ENCODE results near the gene APRT.

APRT gene

DNA sequence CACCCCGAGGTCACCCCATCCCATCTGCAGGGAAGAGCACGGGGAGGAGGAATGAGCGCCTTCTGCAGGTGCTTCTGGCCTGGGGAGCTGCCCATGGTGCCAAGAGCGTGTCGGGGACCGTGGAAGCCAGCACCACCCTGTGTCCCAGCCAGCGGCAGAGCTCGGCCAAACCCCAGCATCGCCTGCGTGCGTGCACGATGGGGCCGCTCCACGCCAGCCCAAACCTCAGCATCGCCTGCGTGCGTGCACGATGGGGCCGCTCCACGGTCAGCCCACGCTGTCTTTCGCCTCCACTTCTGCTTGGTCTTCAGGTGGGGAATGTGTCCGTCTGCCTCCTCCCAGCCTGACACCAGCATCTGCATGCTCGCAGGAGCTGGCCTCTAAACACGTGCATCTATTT is 31.1 kb upstream of the APRT start:
- H3K4me1 ChIP-seq (ENCODE audit: control insufficient read depth in 5 of 5, insufficient read depth in 5 of 5, low read length in 5 of 5) = no peaks in the 10 kb centered on the region
- H3K27ac ChIP-seq (ENCODE audit: low read depth, low read length) = no peak overlapping the region
- no peak overlapping the region for H3K9ac ChIP-seq (ENCODE audit: low read length in 5 of 5)
- H3K36me3 ChIP-seq (ENCODE audit: control insufficient read depth in 5 of 5, insufficient read depth in 5 of 5, low read length in 5 of 5) = peaks cover 0 to 59% (median 45%) of the 10 kb centered on the region in 5 donors
- H3K4me3 ChIP-seq (ENCODE audit: low read depth in 1 of 5, low read length in 5 of 5) = no peak overlapping the region
- H3K27me3 ChIP-seq (ENCODE audit: control insufficient read depth in 5 of 5, insufficient read depth in 4 of 5, low read length in 5 of 5) = no peaks in the 10 kb centered on the region
- no peaks in the 10 kb centered on the region for H3K9me3 ChIP-seq (ENCODE audit: control insufficient read depth in 5 of 5, low read length in 5 of 5)

DNA sequence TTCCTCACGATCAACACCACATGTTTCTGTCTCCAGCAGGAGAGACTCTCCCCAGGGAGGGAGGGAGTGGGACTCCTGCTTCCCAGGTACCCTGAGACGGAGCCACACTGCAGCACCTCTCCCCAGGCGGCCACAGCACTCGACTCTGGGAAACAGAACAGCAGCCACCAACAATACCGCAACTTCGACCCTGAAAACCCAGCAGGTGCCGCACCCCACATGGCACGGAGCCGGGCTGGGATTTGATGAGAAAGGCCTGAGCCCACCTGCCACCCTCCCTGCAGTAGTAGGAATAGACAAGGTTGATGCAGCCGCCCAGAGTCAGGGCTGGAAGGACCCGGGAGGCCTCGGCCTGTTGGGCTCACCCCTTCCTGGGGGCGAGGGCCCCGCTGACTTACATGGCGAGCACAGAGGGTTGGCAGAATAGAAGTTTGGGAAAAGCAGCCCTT is 30.6 kb upstream of the APRT start:
- Histone ChIP-seq H3K9ac (ENCODE audit: low read length in 5 of 5) (no peak overlapping the region), H3K4me3 (ENCODE audit: low read depth in 1 of 5, low read length in 5 of 5) (no peak overlapping the region), H3K4me1 (ENCODE audit: control insufficient read depth in 5 of 5, insufficient read depth in 5 of 5, low read length in 5 of 5) (no peaks in the 10 kb centered on the region), H3K27ac (ENCODE audit: low read depth, low read length) (no peak overlapping the region), H3K9me3 (ENCODE audit: control insufficient read depth in 5 of 5, low read length in 5 of 5) (no peaks in the 10 kb centered on the region), H3K27me3 (ENCODE audit: control insufficient read depth in 5 of 5, insufficient read depth in 4 of 5, low read length in 5 of 5) (no peaks in the 10 kb centered on the region), H3K36me3 (ENCODE audit: control insufficient read depth in 5 of 5, insufficient read depth in 5 of 5, low read length in 5 of 5) (peaks cover 0 to 56% (median 44%) of the 10 kb centered on the region in 5 donors)

DNA sequence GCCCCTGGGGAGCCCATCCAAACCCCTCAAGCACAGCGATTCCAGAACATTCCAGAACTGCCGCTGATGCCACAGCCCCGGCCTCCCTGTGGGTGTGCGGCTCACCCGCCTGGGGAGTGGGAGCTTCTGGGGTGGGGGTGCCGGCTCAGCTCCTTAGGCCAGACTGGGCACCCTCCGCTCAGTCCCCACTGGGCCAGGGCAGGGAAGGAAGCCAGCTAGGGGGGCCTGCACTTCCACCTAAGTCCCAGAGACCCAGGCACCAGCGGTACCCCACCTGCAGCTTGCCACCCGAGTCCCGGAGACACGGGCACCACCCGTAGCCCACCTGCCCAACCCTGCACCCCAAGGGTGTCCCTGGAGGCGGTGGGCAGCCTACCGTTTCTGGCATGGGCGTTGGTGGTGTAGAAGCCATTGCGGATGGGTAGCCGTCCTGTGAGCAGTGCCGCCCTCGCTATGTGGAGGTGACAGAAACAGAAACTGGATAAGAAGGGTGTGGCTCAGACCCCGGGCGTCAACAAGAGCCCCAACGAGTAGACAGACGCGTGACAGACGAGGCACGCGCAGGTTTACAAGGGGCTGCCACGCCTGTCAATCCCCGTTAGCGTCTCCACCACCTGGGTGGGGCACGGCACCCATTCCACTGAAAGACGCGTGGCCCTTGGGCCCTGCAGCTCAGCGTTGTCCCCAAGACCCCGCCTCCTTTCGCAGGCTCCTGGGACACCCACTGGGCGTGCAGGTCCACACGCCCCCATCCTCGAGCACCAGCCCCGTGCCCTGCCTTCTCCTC is 30.0 kb upstream of the APRT start:
- H3K27me3 ChIP-seq (ENCODE audit: control insufficient read depth in 5 of 5, insufficient read depth in 4 of 5, low read length in 5 of 5) = no peaks in the 10 kb centered on the region
- no peaks in the 10 kb centered on the region for H3K4me1 ChIP-seq (ENCODE audit: control insufficient read depth in 5 of 5, insufficient read depth in 5 of 5, low read length in 5 of 5)
- H3K9ac ChIP-seq (ENCODE audit: low read length in 5 of 5) = no peak overlapping the region
- H3K36me3 ChIP-seq (ENCODE audit: control insufficient read depth in 5 of 5, insufficient read depth in 5 of 5, low read length in 5 of 5) = peaks cover 0 to 57% (median 44%) of the 10 kb centered on the region in 5 donors
- no peak overlapping the region for H3K4me3 ChIP-seq (ENCODE audit: low read depth in 1 of 5, low read length in 5 of 5)
- H3K9me3 ChIP-seq (ENCODE audit: control insufficient read depth in 5 of 5, low read length in 5 of 5) = no peaks in the 10 kb centered on the region
- no peak overlapping the region for H3K27ac ChIP-seq (ENCODE audit: low read depth, low read length)

DNA sequence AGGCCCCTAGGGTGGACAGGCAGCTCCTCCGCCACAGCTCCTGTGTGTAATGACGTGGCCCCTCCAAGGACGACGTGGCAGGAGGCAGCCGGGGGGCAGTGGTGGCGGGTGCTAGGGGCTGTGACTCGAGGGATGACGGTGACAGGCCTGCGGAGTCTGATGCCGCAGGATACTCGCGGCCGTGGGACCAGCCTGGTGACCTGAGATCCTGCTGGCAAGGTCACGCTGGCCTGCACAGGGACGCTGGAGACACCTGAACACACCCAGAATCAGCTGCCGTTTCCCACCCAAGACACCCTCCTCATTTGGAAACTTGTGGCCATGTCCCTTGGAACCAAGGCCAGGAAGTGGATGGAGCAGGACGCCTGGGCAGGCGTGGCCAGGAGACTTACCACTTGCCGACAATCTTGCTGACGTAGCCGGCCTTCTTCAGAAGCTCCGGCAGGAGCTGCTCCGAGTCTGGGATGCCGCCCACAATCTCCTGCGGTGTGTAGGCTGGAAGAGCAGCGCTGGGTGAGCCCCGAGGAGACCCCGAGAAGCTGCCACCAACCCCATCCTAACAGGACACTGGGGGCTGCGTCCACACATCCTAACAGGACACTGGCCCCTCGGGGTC is 29.0 kb upstream of the APRT start:
- no peaks in the 10 kb centered on the region for H3K4me1 ChIP-seq (ENCODE audit: control insufficient read depth in 5 of 5, insufficient read depth in 5 of 5, low read length in 5 of 5)
- no peak overlapping the region for H3K27ac ChIP-seq (ENCODE audit: low read depth, low read length)
- no peak overlapping the region for H3K4me3 ChIP-seq (ENCODE audit: low read depth in 1 of 5, low read length in 5 of 5)
- peaks cover 0 to 62% (median 44%) of the 10 kb centered on the region in 5 donors for H3K36me3 ChIP-seq (ENCODE audit: control insufficient read depth in 5 of 5, insufficient read depth in 5 of 5, low read length in 5 of 5)
- H3K9ac ChIP-seq (ENCODE audit: low read length in 5 of 5) = no peak overlapping the region
- no peaks in the 10 kb centered on the region for H3K9me3 ChIP-seq (ENCODE audit: control insufficient read depth in 5 of 5, low read length in 5 of 5)
- no peaks in the 10 kb centered on the region for H3K27me3 ChIP-seq (ENCODE audit: control insufficient read depth in 5 of 5, insufficient read depth in 4 of 5, low read length in 5 of 5)

DNA sequence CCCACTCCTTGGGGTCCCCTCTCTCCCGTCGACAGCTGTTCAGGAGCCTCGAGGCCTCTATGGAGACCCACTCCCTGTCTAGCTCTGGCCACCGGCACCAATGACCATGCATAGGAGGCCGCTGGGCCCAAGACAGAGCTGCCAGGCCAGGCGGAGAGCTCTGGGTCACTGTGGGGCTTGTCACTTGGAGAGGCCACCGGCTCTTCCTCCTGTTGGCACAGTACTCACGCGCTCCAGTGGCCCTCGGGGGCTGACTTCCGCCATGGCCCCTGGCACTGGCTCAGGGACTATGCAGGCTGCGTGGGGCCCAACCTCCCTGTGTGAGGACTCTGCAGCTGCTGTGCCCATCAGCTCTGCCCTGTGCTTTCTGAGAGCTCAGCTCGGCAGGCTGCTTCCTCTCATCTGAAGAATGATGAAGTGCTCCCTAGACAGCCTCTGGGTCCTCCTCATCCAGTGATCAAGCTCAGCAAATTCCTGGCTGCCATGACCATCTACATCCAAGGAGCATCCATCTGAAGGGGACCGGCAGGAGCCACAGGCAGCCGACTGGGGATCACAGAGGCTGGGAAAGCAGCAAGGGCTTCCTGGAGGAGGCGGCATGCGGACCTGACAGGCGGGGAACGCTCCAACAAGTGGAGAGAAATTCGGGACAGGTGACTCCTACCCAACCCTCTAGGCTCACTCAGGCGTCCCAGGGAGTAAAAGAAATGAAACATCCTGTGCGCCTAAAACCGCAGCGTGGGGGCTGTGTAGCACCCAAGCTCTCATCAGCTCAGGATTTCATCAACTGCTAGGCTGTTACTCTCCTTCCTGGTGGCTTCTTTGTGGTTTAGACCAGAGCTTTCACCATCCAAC is 28.2 kb upstream of the APRT start:
- peaks cover 0 to 69% (median 49%) of the 10 kb centered on the region in 5 donors for H3K36me3 ChIP-seq (ENCODE audit: control insufficient read depth in 5 of 5, insufficient read depth in 5 of 5, low read length in 5 of 5)
- no peak overlapping the region for H3K27ac ChIP-seq (ENCODE audit: low read depth, low read length)
- H3K4me3 ChIP-seq (ENCODE audit: low read depth in 1 of 5, low read length in 5 of 5) = no peak overlapping the region
- no peaks in the 10 kb centered on the region for H3K27me3 ChIP-seq (ENCODE audit: control insufficient read depth in 5 of 5, insufficient read depth in 4 of 5, low read length in 5 of 5)
- H3K9ac ChIP-seq (ENCODE audit: low read length in 5 of 5) = no peak overlapping the region
- H3K9me3 ChIP-seq (ENCODE audit: control insufficient read depth in 5 of 5, low read length in 5 of 5) = no peaks in the 10 kb centered on the region
- H3K4me1 ChIP-seq (ENCODE audit: control insufficient read depth in 5 of 5, insufficient read depth in 5 of 5, low read length in 5 of 5) = no peaks in the 10 kb centered on the region

DNA sequence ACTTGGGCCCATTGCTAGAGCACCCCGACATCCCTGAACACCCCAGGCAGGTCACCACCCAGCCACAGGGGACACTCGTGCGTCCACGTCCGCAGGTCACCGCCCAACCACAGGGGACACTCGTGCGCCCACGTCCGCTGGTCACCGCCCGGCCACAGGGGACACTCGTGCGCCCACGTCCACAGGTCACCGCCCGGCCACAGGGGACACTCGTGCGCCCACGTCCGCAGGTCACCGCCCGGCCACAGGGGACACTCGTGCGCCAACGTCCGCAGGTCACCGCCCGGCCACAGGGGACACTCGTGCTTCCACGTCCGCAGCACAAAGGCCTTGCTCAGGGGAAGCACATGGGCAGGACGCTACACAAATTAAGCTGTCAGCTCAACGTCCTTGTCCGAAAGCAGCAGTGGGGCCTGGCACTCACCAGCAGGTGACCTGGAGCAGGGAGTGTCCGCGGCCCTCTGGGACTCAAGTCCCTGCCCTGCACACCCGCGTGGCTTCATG is 27.4 kb upstream of the APRT start:
- Histone ChIP-seq H3K9ac (ENCODE audit: low read length in 5 of 5) (no peak overlapping the region), H3K4me3 (ENCODE audit: low read depth in 1 of 5, low read length in 5 of 5) (no peak overlapping the region), H3K9me3 (ENCODE audit: control insufficient read depth in 5 of 5, low read length in 5 of 5) (no peaks in the 10 kb centered on the region), H3K4me1 (ENCODE audit: control insufficient read depth in 5 of 5, insufficient read depth in 5 of 5, low read length in 5 of 5) (no peaks in the 10 kb centered on the region), H3K27me3 (ENCODE audit: control insufficient read depth in 5 of 5, insufficient read depth in 4 of 5, low read length in 5 of 5) (no peaks in the 10 kb centered on the region), H3K27ac (ENCODE audit: low read depth, low read length) (no peak overlapping the region), H3K36me3 (ENCODE audit: control insufficient read depth in 5 of 5, insufficient read depth in 5 of 5, low read length in 5 of 5) (peaks cover 0 to 75% (median 52%) of the 10 kb centered on the region in 5 donors)

DNA sequence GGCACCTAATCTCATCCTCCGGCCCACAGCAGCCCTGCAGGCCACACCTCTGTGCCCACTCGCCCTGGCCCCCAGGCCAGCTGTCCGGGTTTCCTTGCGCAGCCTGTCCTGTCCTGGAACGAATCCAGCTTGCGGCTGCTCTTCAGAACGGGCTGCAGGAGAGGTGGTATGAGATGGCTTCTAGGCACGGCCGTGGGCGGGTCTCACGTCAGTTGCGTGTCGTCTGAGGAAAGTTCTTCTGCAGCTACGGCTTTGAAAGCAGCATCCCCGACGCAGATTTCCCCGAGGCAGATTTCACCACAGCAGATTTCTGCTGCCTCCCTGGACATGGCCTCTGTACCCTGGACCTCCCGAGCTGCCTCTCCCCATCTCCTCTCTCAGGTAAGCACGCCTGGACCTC is 26.8 kb upstream of the APRT start:
- H3K9ac ChIP-seq (ENCODE audit: low read length in 5 of 5) = no peak overlapping the region
- no peaks in the 10 kb centered on the region for H3K4me1 ChIP-seq (ENCODE audit: control insufficient read depth in 5 of 5, insufficient read depth in 5 of 5, low read length in 5 of 5)
- H3K27me3 ChIP-seq (ENCODE audit: control insufficient read depth in 5 of 5, insufficient read depth in 4 of 5, low read length in 5 of 5) = no peaks in the 10 kb centered on the region
- H3K36me3 ChIP-seq (ENCODE audit: control insufficient read depth in 5 of 5, insufficient read depth in 5 of 5, low read length in 5 of 5) = peaks cover 0 to 73% (median 52%) of the 10 kb centered on the region in 5 donors
- no peak overlapping the region for H3K27ac ChIP-seq (ENCODE audit: low read depth, low read length)
- H3K9me3 ChIP-seq (ENCODE audit: control insufficient read depth in 5 of 5, low read length in 5 of 5) = no peaks in the 10 kb centered on the region
- H3K4me3 ChIP-seq (ENCODE audit: low read depth in 1 of 5, low read length in 5 of 5) = no peak overlapping the region

DNA sequence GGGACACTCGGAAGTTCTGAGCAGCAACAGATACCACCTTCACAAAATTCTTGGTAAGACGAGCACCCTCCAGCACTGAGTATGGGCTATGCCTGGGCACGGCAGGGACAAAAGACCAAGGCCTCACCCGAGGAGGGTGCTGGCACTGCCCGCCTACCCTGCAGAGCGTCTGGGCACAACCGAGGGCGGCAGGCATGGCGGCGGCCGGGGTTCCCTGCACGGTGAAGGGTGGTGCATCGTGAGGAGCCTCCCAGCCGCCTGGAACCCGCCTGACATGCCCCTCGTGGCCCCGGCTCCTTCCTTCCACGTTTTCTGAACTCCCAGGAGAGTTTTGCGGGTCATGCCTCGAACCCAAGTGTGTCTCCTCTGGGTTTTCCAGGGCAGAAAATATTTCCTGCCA is 26.1 kb upstream of the APRT start:
- no peak overlapping the region for H3K27ac ChIP-seq (ENCODE audit: low read depth, low read length)
- H3K9me3 ChIP-seq (ENCODE audit: control insufficient read depth in 5 of 5, low read length in 5 of 5) = no peaks in the 10 kb centered on the region
- H3K4me1 ChIP-seq (ENCODE audit: control insufficient read depth in 5 of 5, insufficient read depth in 5 of 5, low read length in 5 of 5) = no peaks in the 10 kb centered on the region
- H3K9ac ChIP-seq (ENCODE audit: low read length in 5 of 5) = no peak overlapping the region
- H3K36me3 ChIP-seq (ENCODE audit: control insufficient read depth in 5 of 5, insufficient read depth in 5 of 5, low read length in 5 of 5) = peaks cover 0 to 65% (median 45%) of the 10 kb centered on the region in 5 donors
- H3K4me3 ChIP-seq (ENCODE audit: low read depth in 1 of 5, low read length in 5 of 5) = no peak overlapping the region
- H3K27me3 ChIP-seq (ENCODE audit: control insufficient read depth in 5 of 5, insufficient read depth in 4 of 5, low read length in 5 of 5) = no peaks in the 10 kb centered on the region

DNA sequence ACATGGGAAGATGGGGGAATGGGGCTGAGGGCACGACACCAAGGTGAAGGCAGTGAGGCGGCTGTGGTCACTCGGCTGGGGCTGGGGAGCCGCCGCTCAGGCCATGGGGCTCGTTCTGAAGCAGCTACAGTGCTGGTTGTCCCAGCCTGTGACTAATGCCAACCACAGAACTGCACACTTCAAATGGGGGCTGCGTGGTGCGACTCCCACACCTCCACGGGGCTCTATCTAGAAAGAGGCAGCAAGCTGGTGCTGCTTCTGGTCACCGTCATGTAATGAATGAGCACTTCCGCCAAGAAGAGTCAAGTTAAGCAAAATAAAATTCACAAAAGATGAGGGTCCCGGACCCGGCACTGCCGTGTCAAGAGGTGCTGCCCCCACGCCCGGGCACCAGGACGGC is 25.1 kb upstream of the APRT start:
- H3K36me3 ChIP-seq (ENCODE audit: control insufficient read depth in 5 of 5, insufficient read depth in 5 of 5, low read length in 5 of 5) = peaks cover 0 to 56% (median 38%) of the 10 kb centered on the region in 5 donors
- H3K4me3 ChIP-seq (ENCODE audit: low read depth in 1 of 5, low read length in 5 of 5) = no peak overlapping the region
- H3K9ac ChIP-seq (ENCODE audit: low read length in 5 of 5) = no peak overlapping the region
- no peaks in the 10 kb centered on the region for H3K27me3 ChIP-seq (ENCODE audit: control insufficient read depth in 5 of 5, insufficient read depth in 4 of 5, low read length in 5 of 5)
- no peaks in the 10 kb centered on the region for H3K4me1 ChIP-seq (ENCODE audit: control insufficient read depth in 5 of 5, insufficient read depth in 5 of 5, low read length in 5 of 5)
- no peak overlapping the region for H3K27ac ChIP-seq (ENCODE audit: low read depth, low read length)
- H3K9me3 ChIP-seq (ENCODE audit: control insufficient read depth in 5 of 5, low read length in 5 of 5) = no peaks in the 10 kb centered on the region

Data from subcutaneous abdominal adipose tissue (tissue), 5 donors.